ENCODE data around the gene RASD2. TPM values are rescaled to one million over a fixed set of nuclear protein-coding genes. Genes with fewer than 3 reads are reported as not detected.

RASD2 gene
- total and polyA plus RNA-seq, 4 donors: 0.14 to 1.1 (median 0.44) TPM

DNA sequence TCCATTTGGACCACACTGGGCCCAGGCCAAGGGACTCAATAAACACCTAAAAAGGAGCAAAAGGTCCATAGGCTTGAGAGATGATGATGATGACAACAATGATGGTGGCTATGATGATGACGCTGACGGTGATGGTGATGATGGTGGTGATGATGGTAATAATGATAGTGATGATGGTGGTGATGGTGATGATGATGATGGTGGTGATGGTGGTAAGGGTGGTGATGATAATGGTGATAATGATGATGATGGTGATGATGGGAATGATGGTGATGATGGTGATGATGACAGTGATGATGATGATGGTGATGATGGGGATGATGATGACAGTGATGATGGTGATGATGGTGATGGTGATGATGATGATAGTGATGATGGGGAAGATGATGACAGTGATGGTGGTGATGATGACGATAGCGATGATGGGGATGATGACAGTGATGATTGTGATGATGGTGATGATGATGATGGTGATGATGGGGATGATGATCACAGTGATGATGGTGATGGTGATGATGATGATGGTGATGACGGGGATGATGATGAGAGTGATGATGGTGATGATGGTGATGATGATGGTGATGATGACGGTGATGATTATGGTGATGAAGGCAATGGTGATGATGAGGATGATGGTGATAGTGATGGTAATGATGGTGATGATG, 7.1 kb upstream of the RASD2 start:
- Histone ChIP-seq H3K4me1 (ENCODE audit: control insufficient read depth in 5 of 5, insufficient read depth in 5 of 5, low read length in 5 of 5) (peaks cover 0 to 13% (median 2%) of the 10 kb centered on the region in 5 donors), H3K4me3 (no peak overlapping the region), H3K9ac (ENCODE audit: insufficient read depth in 1 of 2, low read length in 2 of 2) (no peak overlapping the region), H3K36me3 (ENCODE audit: control insufficient read depth in 4 of 4, insufficient read depth in 4 of 4, low read length in 4 of 4) (no peaks in the 10 kb centered on the region), H3K27ac (ENCODE audit: low read depth in 1 of 2, low read length in 1 of 2) (no peak overlapping the region), H3K9me3 (ENCODE audit: control insufficient read depth in 4 of 4, insufficient read depth in 3 of 4, low read length in 3 of 4) (peaks cover 0 to 10% (median 4%) of the 10 kb centered on the region in 4 donors), H3K27me3 (ENCODE audit: control insufficient read depth in 3 of 3, insufficient read depth in 3 of 3, low read length in 2 of 3) (peaks cover 0 to 4% (median 0%) of the 10 kb centered on the region in 3 donors)
- DNase-seq (no peak), ATAC-seq (ENCODE audit: insufficient read depth, low FRiP score) (no peak)
- WGBS, 2 donors: 88 to 96% methylated on average over 6 of the region's 6 CpGs
- TF ChIP-seq, protein P1, sequence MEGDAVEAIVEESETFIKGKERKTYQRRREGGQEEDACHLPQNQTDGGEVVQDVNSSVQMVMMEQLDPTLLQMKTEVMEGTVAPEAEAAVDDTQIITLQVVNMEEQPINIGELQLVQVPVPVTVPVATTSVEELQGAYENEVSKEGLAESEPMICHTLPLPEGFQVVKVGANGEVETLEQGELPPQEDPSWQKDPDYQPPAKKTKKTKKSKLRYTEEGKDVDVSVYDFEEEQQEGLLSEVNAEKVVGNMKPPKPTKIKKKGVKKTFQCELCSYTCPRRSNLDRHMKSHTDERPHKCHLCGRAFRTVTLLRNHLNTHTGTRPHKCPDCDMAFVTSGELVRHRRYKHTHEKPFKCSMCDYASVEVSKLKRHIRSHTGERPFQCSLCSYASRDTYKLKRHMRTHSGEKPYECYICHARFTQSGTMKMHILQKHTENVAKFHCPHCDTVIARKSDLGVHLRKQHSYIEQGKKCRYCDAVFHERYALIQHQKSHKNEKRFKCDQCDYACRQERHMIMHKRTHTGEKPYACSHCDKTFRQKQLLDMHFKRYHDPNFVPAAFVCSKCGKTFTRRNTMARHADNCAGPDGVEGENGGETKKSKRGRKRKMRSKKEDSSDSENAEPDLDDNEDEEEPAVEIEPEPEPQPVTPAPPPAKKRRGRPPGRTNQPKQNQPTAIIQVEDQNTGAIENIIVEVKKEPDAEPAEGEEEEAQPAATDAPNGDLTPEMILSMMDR (IDR thresholded peaks at IDR 0.05; ENCODE audit: control extremely low read depth, extremely low read depth): no peak

DNA sequence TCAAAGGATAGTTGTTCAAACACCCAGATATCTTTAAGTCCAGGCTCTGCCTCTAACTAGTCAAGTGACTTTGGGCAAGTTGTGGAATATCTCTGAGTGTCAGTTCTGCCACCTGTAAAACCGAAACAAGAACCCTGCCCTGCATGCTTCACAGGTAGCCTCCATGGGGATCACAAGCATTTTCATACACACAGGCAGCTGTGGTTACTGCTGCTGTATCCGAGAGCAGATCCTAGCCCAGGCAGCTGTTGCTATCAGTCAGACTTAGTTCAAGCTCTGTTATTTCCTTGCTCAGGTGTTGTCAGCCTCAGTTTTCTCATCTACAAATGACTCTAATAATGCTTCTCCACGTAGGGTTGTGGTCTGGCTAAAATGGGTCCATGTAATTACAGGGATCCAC, 6.5 kb upstream of the RASD2 start:
- 76 to 80% methylated on average over 3 of the region's 3 CpGs for WGBS, 2 donors
- Histone ChIP-seq H3K9me3 (ENCODE audit: control insufficient read depth in 4 of 4, insufficient read depth in 3 of 4, low read length in 3 of 4) (peaks cover 0 to 10% (median 4%) of the 10 kb centered on the region in 4 donors), H3K4me3 (no peak overlapping the region), H3K9ac (ENCODE audit: insufficient read depth in 1 of 2, low read length in 2 of 2) (no peak overlapping the region), H3K36me3 (ENCODE audit: control insufficient read depth in 4 of 4, insufficient read depth in 4 of 4, low read length in 4 of 4) (no peaks in the 10 kb centered on the region), H3K27ac (ENCODE audit: low read depth in 1 of 2, low read length in 1 of 2) (no peak overlapping the region), H3K27me3 (ENCODE audit: control insufficient read depth in 3 of 3, insufficient read depth in 3 of 3, low read length in 2 of 3) (peaks cover 0 to 4% (median 0%) of the 10 kb centered on the region in 3 donors), H3K4me1 (ENCODE audit: control insufficient read depth in 5 of 5, insufficient read depth in 5 of 5, low read length in 5 of 5) (peaks cover 0 to 13% (median 2%) of the 10 kb centered on the region in 5 donors)
- DNase-seq: no peak
- TF ChIP-seq, protein P1 (IDR thresholded peaks at IDR 0.05; ENCODE audit: control extremely low read depth, extremely low read depth): no peak
- ATAC-seq (ENCODE audit: insufficient read depth, low FRiP score): no peak

DNA sequence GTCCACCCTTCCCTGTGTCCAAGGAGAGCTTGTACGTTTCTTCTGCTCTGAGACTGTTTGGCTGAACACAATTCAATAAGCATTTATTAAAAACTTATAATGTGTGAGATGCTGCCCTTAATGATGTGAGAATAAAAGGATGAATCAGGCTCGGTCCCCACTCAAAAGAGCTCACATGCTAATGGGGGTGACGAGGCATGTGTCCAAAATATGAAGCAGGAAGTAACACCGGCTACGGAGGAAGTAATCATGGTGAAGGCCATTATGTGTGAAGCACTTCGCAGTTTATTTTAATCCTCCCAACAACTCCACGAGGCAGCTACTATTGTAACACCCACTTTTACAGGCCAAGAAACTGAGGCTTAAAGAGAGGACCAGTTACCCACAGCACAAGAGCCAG, 3.4 kb upstream of the RASD2 start:
- peak; percentile 48 to 88 (median 77) for DNase-seq
- Histone ChIP-seq H3K36me3 (ENCODE audit: control insufficient read depth in 4 of 4, insufficient read depth in 4 of 4, low read length in 4 of 4) (no peaks in the 10 kb centered on the region), H3K9ac (ENCODE audit: insufficient read depth in 1 of 2, low read length in 2 of 2) (no peak overlapping the region), H3K4me1 (ENCODE audit: control insufficient read depth in 5 of 5, insufficient read depth in 5 of 5, low read length in 5 of 5) (peaks cover 0 to 28% (median 9%) of the 10 kb centered on the region in 5 donors), H3K27me3 (ENCODE audit: control insufficient read depth in 3 of 3, insufficient read depth in 3 of 3, low read length in 2 of 3) (peaks cover 0 to 16% (median 15%) of the 10 kb centered on the region in 3 donors), H3K9me3 (ENCODE audit: control insufficient read depth in 4 of 4, insufficient read depth in 3 of 4, low read length in 3 of 4) (peaks cover 0 to 4% (median 2%) of the 10 kb centered on the region in 4 donors), H3K27ac (ENCODE audit: low read depth in 1 of 2, low read length in 1 of 2) (no peak overlapping the region), H3K4me3 (no peak overlapping the region)
- TF ChIP-seq, protein P1 (IDR thresholded peaks at IDR 0.05; ENCODE audit: control extremely low read depth, extremely low read depth): no peak
- no peak for ATAC-seq (ENCODE audit: insufficient read depth, low FRiP score)
- WGBS, 2 donors: 25 to 27% methylated on average over 7 of the region's 7 CpGs
